Suprapubic skin (tissue), 4 donors: ENCODE data around the gene MYRFL.

ENCODE experiments used
- EP300 ChIP-seq: sonication (generic); formaldehyde crosslinking; IDR thresholded peaks from one replicate; pipeline ENCODE4 v1.6.1; 2017; ENCODE audit warnings: antibody characterized with exemption
- POLR2AphosphoS5 ChIP-seq, 3 donors: sonication (generic); formaldehyde crosslinking; IDR thresholded peaks; one replicate each; pipeline ENCODE4 v1.6.1; 2017; ENCODE audit warnings: antibody characterized with exemption in 3 of 3
- TF ChIP-seq, protein P1 (sequence below), 2 donors: fragments of 200-600 bp in 1 of 2; fragments of 450-650 bp in 1 of 2; sonication (generic) in 1 of 2; IDR thresholded peaks; one replicate each; pipeline ENCODE4 v1.5.1; 2016 to 2019; ENCODE audit warnings: antibody characterized with exemption in 2 of 2, mild to moderate bottlenecking in 1 of 2, moderate library complexity in 1 of 2

GRCh38 chr12:69846976-69847375 is 21.9 kb downstream of the MYRFL start:
- no peak for TF ChIP-seq EP300
- TF ChIP-seq POLR2AphosphoS5 (IDR thresholded peaks at IDR 0.05): no peak
- TF ChIP-seq, protein P1, sequence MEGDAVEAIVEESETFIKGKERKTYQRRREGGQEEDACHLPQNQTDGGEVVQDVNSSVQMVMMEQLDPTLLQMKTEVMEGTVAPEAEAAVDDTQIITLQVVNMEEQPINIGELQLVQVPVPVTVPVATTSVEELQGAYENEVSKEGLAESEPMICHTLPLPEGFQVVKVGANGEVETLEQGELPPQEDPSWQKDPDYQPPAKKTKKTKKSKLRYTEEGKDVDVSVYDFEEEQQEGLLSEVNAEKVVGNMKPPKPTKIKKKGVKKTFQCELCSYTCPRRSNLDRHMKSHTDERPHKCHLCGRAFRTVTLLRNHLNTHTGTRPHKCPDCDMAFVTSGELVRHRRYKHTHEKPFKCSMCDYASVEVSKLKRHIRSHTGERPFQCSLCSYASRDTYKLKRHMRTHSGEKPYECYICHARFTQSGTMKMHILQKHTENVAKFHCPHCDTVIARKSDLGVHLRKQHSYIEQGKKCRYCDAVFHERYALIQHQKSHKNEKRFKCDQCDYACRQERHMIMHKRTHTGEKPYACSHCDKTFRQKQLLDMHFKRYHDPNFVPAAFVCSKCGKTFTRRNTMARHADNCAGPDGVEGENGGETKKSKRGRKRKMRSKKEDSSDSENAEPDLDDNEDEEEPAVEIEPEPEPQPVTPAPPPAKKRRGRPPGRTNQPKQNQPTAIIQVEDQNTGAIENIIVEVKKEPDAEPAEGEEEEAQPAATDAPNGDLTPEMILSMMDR (IDR thresholded peaks at IDR 0.05): no peak
